ENCODE results near the gene UGT1A10.
"Not testable (repeated sequence)": the region's sequence is repeated elsewhere in the genome, so short reads cannot be mapped to it uniquely, and the experiment has no call there.

UGT1A10 gene

GRCh38 chr2:233698740-233699139, 62.5 kb downstream of the UGT1A10 start:
- DNase-seq: no peak

- no peak for DNase-seq
These were observed 63.3 kb downstream of the UGT1A10 start for GRCh38 chr2:233699424-233700027.

GRCh38 chr2:233700028-233700635, 63.9 kb downstream of the UGT1A10 start:
- no peak for DNase-seq

- DNase-seq: not testable (repeated sequence)
These were observed 64.6 kb downstream of the UGT1A10 start for GRCh38 chr2:233700842-233701241.

- no peak for DNase-seq
These were observed 66.0 kb downstream of the UGT1A10 start for GRCh38 chr2:233702238-233702637.

GRCh38 chr2:233705911-233706506, 69.8 kb downstream of the UGT1A10 start:
- no peak for DNase-seq

GRCh38 chr2:233706720-233707119, 70.5 kb downstream of the UGT1A10 start:
- no peak for DNase-seq

- no peak for DNase-seq
These were observed 71.8 kb downstream of the UGT1A10 start for GRCh38 chr2:233707940-233708644.

- no peak for DNase-seq
These were observed 72.7 kb downstream of the UGT1A10 start for GRCh38 chr2:233708942-233709341.

- DNase-seq: no peak
These were observed 75.2 kb downstream of the UGT1A10 start for GRCh38 chr2:233711312-233712008.

GRCh38 chr2:233712611-233713261, 76.5 kb downstream of the UGT1A10 start, which contains the start of gene UGT1A5:
UGT1A5 (plus strand) TSS chr2:233712907; CDS start chr2:233712992, 85 bp downstream.
- DNase-seq: no peak

GRCh38 chr2:233713262-233713615, 77.0 kb downstream of the UGT1A10 start:
- DNase-seq: no peak

GRCh38 chr2:233714121-233714520, 77.9 kb downstream of the UGT1A10 start:
- DNase-seq: no peak

GRCh38 chr2:233718552-233718951, 82.3 kb downstream of the UGT1A10 start, which contains the start of gene UGT1A4:
UGT1A4 (plus strand) TSS chr2:233718736; CDS start chr2:233718821, 85 bp downstream.
- DNase-seq: no peak

GRCh38 chr2:233728723-233729301, 92.6 kb downstream of the UGT1A10 start, which contains the start of gene UGT1A3:
UGT1A3 (plus strand) TSS chr2:233729042; CDS start chr2:233729127, 85 bp downstream.
- DNase-seq: no peak

- DNase-seq: not testable (repeated sequence)
These were observed 100.8 kb downstream of the UGT1A10 start for GRCh38 chr2:233736868-233737653.

GRCh38 chr2:233740870-233741269, 104.6 kb downstream of the UGT1A10 start:
- DNase-seq: no peak

GRCh38 chr2:233743464-233744259, 107.4 kb downstream of the UGT1A10 start:
- DNase-seq: no peak

GRCh38 chr2:233745073-233745755, 109.0 kb downstream of the UGT1A10 start:
- no peak for DNase-seq

GRCh38 chr2:233745838-233746237, 109.6 kb downstream of the UGT1A10 start:
- not testable (repeated sequence) for DNase-seq

Measured in SIG-M5 (cell line).